ENCODE measurements around the gene CYP46A1.

The CYP46A1 gene

DNA sequence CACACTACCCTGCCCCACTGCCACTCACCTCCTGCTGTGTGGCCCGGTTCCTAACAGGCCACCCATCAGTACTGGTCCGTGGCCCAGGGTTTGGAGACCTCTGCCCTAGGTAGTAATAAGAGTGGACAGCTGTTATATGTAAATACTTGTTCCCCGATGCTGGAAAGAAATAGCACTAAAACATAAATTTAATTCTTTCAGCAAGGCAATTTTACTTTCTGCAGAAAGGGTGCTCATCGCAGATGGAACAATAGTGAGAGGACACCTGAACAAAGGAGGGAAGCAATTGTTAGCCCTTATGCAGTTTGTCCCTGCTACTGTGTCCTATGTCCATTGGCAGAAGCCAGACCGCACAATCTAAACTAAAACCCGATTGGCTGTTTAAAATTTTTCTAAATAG, 5.9 kb upstream of the CYP46A1 start:
- no peak for DNase-seq (ENCODE audit: low read depth)
- no peak overlapping the region for H3K4me3 ChIP-seq (ENCODE audit: low read depth, low read length)
- TF ChIP-seq, protein P1, sequence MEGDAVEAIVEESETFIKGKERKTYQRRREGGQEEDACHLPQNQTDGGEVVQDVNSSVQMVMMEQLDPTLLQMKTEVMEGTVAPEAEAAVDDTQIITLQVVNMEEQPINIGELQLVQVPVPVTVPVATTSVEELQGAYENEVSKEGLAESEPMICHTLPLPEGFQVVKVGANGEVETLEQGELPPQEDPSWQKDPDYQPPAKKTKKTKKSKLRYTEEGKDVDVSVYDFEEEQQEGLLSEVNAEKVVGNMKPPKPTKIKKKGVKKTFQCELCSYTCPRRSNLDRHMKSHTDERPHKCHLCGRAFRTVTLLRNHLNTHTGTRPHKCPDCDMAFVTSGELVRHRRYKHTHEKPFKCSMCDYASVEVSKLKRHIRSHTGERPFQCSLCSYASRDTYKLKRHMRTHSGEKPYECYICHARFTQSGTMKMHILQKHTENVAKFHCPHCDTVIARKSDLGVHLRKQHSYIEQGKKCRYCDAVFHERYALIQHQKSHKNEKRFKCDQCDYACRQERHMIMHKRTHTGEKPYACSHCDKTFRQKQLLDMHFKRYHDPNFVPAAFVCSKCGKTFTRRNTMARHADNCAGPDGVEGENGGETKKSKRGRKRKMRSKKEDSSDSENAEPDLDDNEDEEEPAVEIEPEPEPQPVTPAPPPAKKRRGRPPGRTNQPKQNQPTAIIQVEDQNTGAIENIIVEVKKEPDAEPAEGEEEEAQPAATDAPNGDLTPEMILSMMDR (IDR thresholded peaks at IDR 0.05; ENCODE audit: insufficient read depth, low read depth, low read length, missing control alignments): no peak

DNA sequence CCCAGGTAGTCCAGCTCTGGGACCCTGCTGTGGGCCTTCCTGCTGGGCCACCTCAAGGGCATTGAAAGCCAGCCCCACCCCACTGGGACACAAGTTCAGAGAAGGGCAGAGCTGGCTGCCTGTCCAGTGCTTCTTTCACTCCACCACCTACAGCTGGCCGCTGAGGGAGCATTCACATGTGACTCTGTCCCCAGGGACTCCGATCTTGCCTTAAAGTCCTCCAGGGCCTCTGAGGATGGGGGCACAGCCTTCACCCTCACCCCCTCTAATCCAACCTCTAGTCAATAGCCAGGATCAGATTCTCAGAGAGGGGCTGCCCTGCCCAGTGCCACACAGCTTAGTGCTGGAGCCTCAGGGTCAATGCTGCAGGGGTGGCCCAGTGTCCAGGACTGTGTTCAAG, 5.0 kb upstream of the CYP46A1 start:
- DNase-seq (ENCODE audit: low read depth): no peak
- TF ChIP-seq, protein P1 (IDR thresholded peaks at IDR 0.05; ENCODE audit: insufficient read depth, low read depth, low read length, missing control alignments): no peak

DNA sequence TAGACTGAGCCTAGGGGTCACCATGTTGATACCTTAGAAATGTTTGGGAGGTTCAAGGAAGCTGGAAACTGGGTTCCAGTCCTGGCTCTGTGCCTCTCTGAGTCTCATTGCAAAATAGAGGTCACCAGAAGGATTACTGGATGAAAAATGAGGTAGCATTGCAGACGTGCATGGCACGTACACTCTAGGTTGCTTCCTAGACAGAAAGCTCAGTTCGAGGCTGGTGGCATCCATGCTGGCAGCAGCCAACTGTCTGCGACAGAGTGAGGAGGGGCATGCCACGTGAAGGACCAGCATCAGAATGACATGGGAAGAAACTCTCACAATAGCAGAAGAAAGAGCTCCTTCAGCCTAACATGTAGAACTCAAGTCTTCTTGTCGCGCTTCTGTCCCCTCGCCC, 4.6 kb upstream of the CYP46A1 start:
- TF ChIP-seq, protein P1 (IDR thresholded peaks at IDR 0.05; ENCODE audit: insufficient read depth, low read depth, low read length, missing control alignments): no peak
- H3K4me3 ChIP-seq (ENCODE audit: low read depth, low read length): no peak overlapping the region
- no peak for DNase-seq (ENCODE audit: low read depth)

More for the DNA sequence above, 5.0 kb upstream of the CYP46A1 start:
- H3K4me3 ChIP-seq (ENCODE audit: low read depth, low read length): no peak overlapping the region

DNA sequence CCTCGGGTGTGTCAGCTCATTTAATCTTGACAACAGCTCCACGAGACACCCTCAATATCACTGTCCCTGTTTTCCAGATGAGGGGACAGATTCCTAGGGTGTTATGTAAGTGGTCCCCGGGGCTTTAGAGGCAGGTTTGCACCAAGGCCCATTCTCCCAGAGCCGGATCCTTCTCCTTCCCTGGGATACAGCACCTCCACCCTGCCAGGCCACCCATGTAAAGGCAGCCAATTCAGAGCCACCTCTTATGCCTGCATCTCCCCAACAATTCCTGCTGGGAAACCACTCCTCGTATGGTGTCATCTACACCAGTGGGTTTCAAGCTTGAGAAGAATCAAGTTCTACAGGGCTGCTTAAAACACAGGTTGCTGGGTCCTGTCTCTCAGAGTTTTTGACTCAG, 4.1 kb upstream of the CYP46A1 start:
- TF ChIP-seq, protein P1 (IDR thresholded peaks at IDR 0.05; ENCODE audit: insufficient read depth, low read depth, low read length, missing control alignments): no peak
- DNase-seq (ENCODE audit: low read depth): no peak
- no peak overlapping the region for H3K4me3 ChIP-seq (ENCODE audit: low read depth, low read length)

DNA sequence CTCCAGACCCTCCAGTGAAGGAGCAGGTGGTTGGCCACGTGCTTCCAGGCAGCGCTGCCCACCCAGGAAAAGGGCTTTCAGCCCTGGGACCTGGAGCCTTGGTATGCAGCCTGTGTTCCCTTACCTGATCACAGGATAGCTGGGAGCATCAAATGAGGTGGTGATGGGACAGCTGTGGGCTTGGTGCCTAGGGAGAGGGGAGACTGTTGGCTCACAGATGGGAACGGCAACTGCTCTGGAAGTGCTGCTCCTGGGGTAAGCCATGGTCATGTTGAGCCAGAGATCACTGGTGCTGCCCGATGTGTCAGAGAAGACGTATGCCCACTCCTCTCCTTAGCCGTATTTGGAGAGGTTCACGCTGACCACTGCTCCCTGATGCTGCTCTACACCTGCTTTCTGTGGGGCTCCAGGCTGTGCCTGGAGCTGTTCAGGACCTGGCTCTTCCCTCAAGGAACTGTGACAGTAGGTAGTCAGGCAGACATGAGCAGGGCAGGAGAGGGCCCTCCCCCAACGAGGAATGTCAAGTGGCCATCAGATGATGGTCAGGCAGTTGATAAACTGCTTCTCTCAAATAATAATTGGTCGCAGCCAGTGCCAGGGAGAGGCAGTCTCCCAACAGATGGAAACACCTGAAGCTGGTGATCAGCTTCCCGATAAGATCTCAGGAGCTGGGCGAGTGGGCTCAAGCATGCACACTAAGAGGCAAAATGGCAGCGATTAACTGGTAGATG, 2.8 kb upstream of the CYP46A1 start:
- TF ChIP-seq, protein P1 (IDR thresholded peaks at IDR 0.05; ENCODE audit: insufficient read depth, low read depth, low read length, missing control alignments): no peak
- no peak for DNase-seq (ENCODE audit: low read depth)
- no peak overlapping the region for H3K4me3 ChIP-seq (ENCODE audit: low read depth, low read length)

DNA sequence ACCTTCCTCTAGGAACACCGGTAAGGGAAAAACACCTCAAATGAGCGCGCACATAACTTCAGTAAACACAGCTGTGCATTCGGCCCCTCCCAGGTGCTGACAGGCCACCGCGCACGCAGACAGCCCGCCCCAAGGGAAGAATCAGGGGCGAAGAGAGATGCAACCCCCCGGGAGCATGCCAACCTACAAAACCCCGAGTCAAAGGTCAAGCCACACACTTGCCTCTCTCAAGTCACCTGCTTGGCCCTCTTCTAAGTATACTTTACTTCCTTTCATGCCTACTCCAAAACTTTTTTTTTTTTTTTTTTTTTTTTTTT, 2.3 kb upstream of the CYP46A1 start:
- TF ChIP-seq, protein P1 (IDR thresholded peaks at IDR 0.05; ENCODE audit: insufficient read depth, low read depth, low read length, missing control alignments): no peak
- no peak overlapping the region for H3K4me3 ChIP-seq (ENCODE audit: low read depth, low read length)
- no peak for DNase-seq (ENCODE audit: low read depth)
